GM12878 (cell line): ENCODE data around the gene NDUFV1. TPM values are rescaled to one million over a fixed set of nuclear protein-coding genes. Genes with fewer than 3 reads are reported as not detected.
A peak's percentile ranks its signal among the peaks of the same experiment; 100 is the strongest.

Experiments
- ATAC-seq: fragments of 200-7000 bp; cut with Tn5 transposase; 3 replicates; pipeline ENCODE4 v1.9.1; 2020; ENCODE audit warnings: mild to moderate bottlenecking, moderate library complexity
- BruUV-seq: library from RNA; stranded (reverse); fragments of 400-500 nt; replicated peaks from 2 replicates; lab custom pipeline; 2021; lab: Mats Ljungman, UMichigan
- CTCF ChIA-PET: fragments of 300-600 bp; sonication (Branson Sonifier 250); formaldehyde crosslinking; extraction: SDS; loops from one replicate; lab custom pipeline; 2021; ENCODE audit warnings: inconsistent platforms; lab: Yijun Ruan, JAX
- POLR2A ChIA-PET: fragments of 350-600 bp; formaldehyde crosslinking; extraction: SDS; loops from one replicate; lab custom pipeline; 2021; ENCODE audit warnings: inconsistent platforms; lab: Charles Lee
- RAD21 ChIA-PET: fragments of 300-600 bp; sonication (Branson Sonifier 250); formaldehyde crosslinking; loops from one replicate; lab custom pipeline; 2023; ENCODE audit warnings: antibody characterized with exemption; ENCODE audit not compliant: unreplicated experiment; lab: Charles Lee
- SMC1A ChIA-PET: fragments of 300-600 bp; sonication (Branson Sonifier 250); formaldehyde crosslinking; loops from one replicate; lab custom pipeline; 2023; ENCODE audit not compliant: unreplicated experiment, uncharacterized antibody; lab: Charles Lee
- DNase-seq: peaks from one replicate; pipeline ENCODE4 v3.0.0-alpha.2; 2011; ENCODE audit warnings: low read depth, low spot score
- FAIRE-seq: peaks from 3 replicates; lab custom pipeline; 2011; peaks lifted over from hg19 to GRCh38; lab: Jason Lieb, UNC
- H2AFZ ChIP-seq: 2 replicates; pipeline ENCODE4 v1.6.0; 2011; ENCODE audit warnings: low read depth, low read length, control low read depth; ENCODE audit not compliant: control insufficient read depth
- H3K27ac ChIP-seq: 2 replicates; pipeline ENCODE4 v1.5.1; 2011; ENCODE audit warnings: control low read depth; ENCODE audit not compliant: control insufficient read depth, insufficient read depth
- H3K27me3 ChIP-seq, 2 experiments: replicated peaks in 1 of 2; 2 replicates each; pipeline versions ENCODE4 v1.6.0 to v1.6.1; 2011; ENCODE audit warnings: low read length in 1 of 2; ENCODE audit not compliant: control insufficient read depth in 2 of 2, insufficient read depth in 2 of 2
- H3K36me3 ChIP-seq, 2 experiments: 2 replicates each; pipeline ENCODE4 v1.5.1; 2011; ENCODE audit warnings: low read length in 1 of 2; ENCODE audit not compliant: control insufficient read depth in 2 of 2, insufficient read depth in 2 of 2
- H3K4me1 ChIP-seq: 2 replicates; pipeline ENCODE4 v1.6.1; 2011; ENCODE audit warnings: mild to moderate bottlenecking, low read length, moderate library complexity, mixed read lengths; ENCODE audit not compliant: control insufficient read depth, insufficient read depth
- H3K4me2 ChIP-seq: 2 replicates; pipeline ENCODE4 v1.6.0; 2011; ENCODE audit warnings: control low read depth; ENCODE audit not compliant: control insufficient read depth, insufficient read depth
- H3K4me3 ChIP-seq: fragments of 200-600 bp; sonication (generic); 2 replicates; pipeline ENCODE4 v1.5.1; 2016
- H3K79me2 ChIP-seq: 2 replicates; pipeline ENCODE4 v1.6.0; 2011; ENCODE audit warnings: low read length; ENCODE audit not compliant: control insufficient read depth, insufficient read depth
- H3K9ac ChIP-seq: 2 replicates; pipeline ENCODE4 v1.8.0; 2011; ENCODE audit warnings: low read length, control low read depth, mixed read lengths; ENCODE audit not compliant: control insufficient read depth, insufficient read depth
- H3K9me3 ChIP-seq: replicated peaks from 3 replicates; pipeline ENCODE4 v1.5.1; 2011; ENCODE audit warnings: mild to moderate bottlenecking, low read length; ENCODE audit not compliant: control insufficient read depth, insufficient read depth
- H4K20me1 ChIP-seq: 2 replicates; pipeline ENCODE4 v1.6.0; 2011; ENCODE audit not compliant: control insufficient read depth, insufficient read depth
- BHLHE40 ChIP-seq, 2 experiments: fragments of 450-650 bp in 1 of 2; IDR thresholded peaks; 2 replicates each; pipeline ENCODE4 v1.6.1; 2011 to 2017; ENCODE audit warnings: low read depth in 2 of 2, borderline replicate concordance in 1 of 2, improper control_type of control experiment in 1 of 2, low read length in 1 of 2, mild to moderate bottlenecking in 1 of 2
- NFIC ChIP-seq: IDR thresholded peaks from 2 replicates; pipeline ENCODE4 v1.6.1; 2012; ENCODE audit warnings: low read depth, mild to moderate bottlenecking, inconsistent platforms, low read length, moderate library complexity
- SMAD5 ChIP-seq: IDR thresholded peaks from 2 replicates; pipeline ENCODE4 v1.6.1; 2016; ENCODE audit warnings: antibody characterized with exemption, low read depth
- SPI1 ChIP-seq: IDR thresholded peaks from 2 replicates; pipeline ENCODE4 v1.6.1; 2011; ENCODE audit warnings: low read depth, mild to moderate bottlenecking, low read length, moderate library complexity, borderline replicate concordance; ENCODE audit not compliant: insufficient read depth
- WGBS: methylation state at CpG from one replicate; pipeline ENCODE4 v1.1.6; 2016; ENCODE audit warnings: low lambda C conversion rate; ENCODE audit not compliant: insufficient replicate concordance, insufficient coverage; ENCODE audit errors: missing lambda C conversion rate; 5-methylcytosine and 5-hydroxymethylcytosine counted together
- in situ Hi-C: fragments of 300-500 bp; cut with MboI; formaldehyde crosslinking; loops from 9 replicates; pipeline ENCODE4 v1.14.3; 2018; ENCODE audit warnings: mixed read lengths
- intact Hi-C: fragments of 100-400 bp; cut with micrococcal nuclease; formaldehyde crosslinking; loops from one replicate; pipeline ENCODE4 v1.14.2; 2022; ENCODE audit not compliant: unreplicated experiment
- polyA plus RNA-seq, 11 experiments: library from polyadenylated mRNA; depleted of rRNA in 4 of 11; unstranded in 6 of 11; stranded (reverse) in 5 of 11; fragments of >200 nt; fragmentation: Nextera tagmentation in 4 of 11; fragmentation: Illumina TruSeq in 1 of 11; extraction: Ambion mirVana in 4 of 11; extraction: Trizol in 1 of 11; gene quantifications; 1 replicate in 1 of 11; 2 replicates in 10 of 11; pipeline versions ENCODE4 v1.2.1 to v1.2.3, GENCODE V29; 2011 to 2016; ENCODE audit warnings: inconsistent platforms in 2 of 11, missing spikeins in 2 of 11, low read depth in 1 of 11
- total RNA-seq, 4 experiments: library from RNA; depleted of rRNA in 3 of 4; stranded (reverse); fragments of >200 nt in 3 of 4; fragmentation: Illumina TruSeq in 1 of 4; extraction: Trizol in 1 of 4; gene quantifications; 2 replicates each; pipeline versions ENCODE4 v1.2.1 to v1.2.3, GENCODE V29; 2013 to 2021
- TF ChIP-seq, protein P1 (sequence below): fragments of 450-650 bp; IDR thresholded peaks from 2 replicates; pipeline ENCODE4 v1.6.1; 2017; ENCODE audit warnings: borderline replicate concordance
- TF ChIP-seq, protein P2 (sequence below), 3 experiments: IDR thresholded peaks in 2 of 3; conservative IDR thresholded peaks in 1 of 3; 2 replicates each; pipeline ENCODE4 v1.5.1; 2011; ENCODE audit warnings: low read depth in 3 of 3, low read length in 3 of 3, mild to moderate bottlenecking in 3 of 3, control low read depth in 2 of 3, moderate library complexity in 2 of 3, inconsistent platforms in 1 of 3, mixed read lengths in 1 of 3; ENCODE audit not compliant: control insufficient read depth in 2 of 3, insufficient read depth in 1 of 3; ENCODE audit errors: extremely low read depth in 1 of 3
- TF ChIP-seq, protein P3 (sequence below): fragments of 450-650 bp; formaldehyde crosslinking; IDR thresholded peaks from 2 replicates; pipeline ENCODE4 v1.4.0; 2020; ENCODE audit warnings: mild to moderate bottlenecking, moderate library complexity
- TF ChIP-seq, protein P4 (sequence below): fragments of 450-650 bp; IDR thresholded peaks from 2 replicates; pipeline ENCODE4 v1.6.1; 2017; ENCODE audit warnings: mild to moderate bottlenecking, moderate library complexity

NDUFV1 gene
- total and polyA plus RNA-seq, 10 of the 15 experiments (the other 5 are each of a cell fraction or from before 2014, with no cell fraction given), result 8.2 to 380 (median 231) TPM

DNA sequence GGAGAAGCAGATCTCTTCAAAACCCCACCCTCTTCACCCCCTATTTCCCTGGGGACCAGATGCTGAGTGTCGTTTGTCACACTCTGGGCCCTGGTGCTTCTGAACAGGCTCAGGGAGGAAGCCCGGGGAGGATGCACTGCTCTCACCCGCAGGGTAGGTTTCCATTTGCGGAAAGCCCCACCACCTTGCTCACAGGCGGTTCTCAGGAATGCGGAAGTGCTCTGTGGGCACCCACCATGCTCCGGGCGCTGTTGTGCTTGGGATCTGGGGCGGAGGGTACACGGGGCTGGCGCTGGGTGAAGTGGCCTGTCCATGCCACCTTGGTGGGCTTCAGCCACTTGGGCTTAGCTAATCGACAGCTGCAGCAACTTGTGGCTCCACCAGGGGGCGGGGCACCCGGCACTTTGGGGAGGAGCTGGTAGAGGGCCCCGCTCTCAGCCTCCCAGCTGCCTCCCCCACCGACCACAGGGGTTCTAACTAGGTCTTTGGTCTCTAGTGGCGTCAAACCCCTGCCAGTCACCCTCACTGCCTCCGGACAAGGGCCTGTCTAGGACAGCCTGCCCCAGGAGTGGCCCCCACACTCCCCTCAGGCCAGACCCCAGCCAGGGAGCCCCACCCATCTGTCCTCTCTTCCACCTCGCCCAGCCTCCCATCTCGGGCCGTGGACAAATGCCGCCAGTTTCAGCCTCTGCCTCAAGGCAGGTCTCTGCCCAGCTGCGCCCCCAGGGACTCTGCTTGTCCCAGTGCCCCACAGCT, 7.4 kb downstream of the NDUFV1 start:
- H3K36me3 ChIP-seq, result peaks cover 5 to 22% of the 10 kb centered on the region in 2 experiments; a peak in 3 of 4 replicates
- H2AFZ ChIP-seq, result peak overlapping the region; percentile 89
- ATAC-seq (peak; percentile 95), DNase-seq (peak; percentile 88), FAIRE-seq (peak; percentile 99)
- ChIA-PET POLR2A (interaction anchor here (0.7 to 3.5 kb wide), 12 partner anchors 12 to 270 kb away, joined by 3 to 25 read pairs (median 4); partner anchors contain the start of genes ACY3, GSTP1, NUDT8 and POLD4), CTCF (interaction anchor here (0.6 to 6.0 kb wide), 16 partner anchors 10 to 223 kb away, joined by 3 to 71 read pairs (median 6); partner anchors contain the start of genes ACY3, GSTP1 and NUDT8), SMC1A (interaction anchor here (0.6 to 3.4 kb wide), 10 partner anchors 10 to 146 kb away, joined by 3 to 15 read pairs (median 5); partner anchors contain the start of genes GSTP1 and NUDT8), RAD21 (interaction anchor here (0.6 to 2.9 kb wide), 13 partner anchors 12 to 153 kb away, joined by 3 to 26 read pairs (median 5); partner anchors contain the start of genes GSTP1 and NUDT8)
- H3K9me3 ChIP-seq, result no peaks in the 10 kb centered on the region
- in situ Hi-C loops, result no loop called here
- H4K20me1 ChIP-seq, result no peaks in the 10 kb centered on the region
- BruUV-seq, result no TSS peak
- peaks cover 22% of the 10 kb centered on the region for H3K4me1 ChIP-seq
- intact Hi-C loops, result loop anchor here (1.0 to 5.0 kb wide), 2 partner anchors 31 to 42 kb away; partner anchors contain the start of gene GSTP1
- no peaks in the 10 kb centered on the region for H3K27me3 ChIP-seq
- H3K9ac ChIP-seq, result peak overlapping the region; percentile 76
- no peaks in the 10 kb centered on the region for H3K79me2 ChIP-seq
- peak overlapping the region; percentile 69 for H3K4me2 ChIP-seq
- peak overlapping the region; percentile 46; the same call in 1 of the 2 replicates for H3K4me3 ChIP-seq
- H3K27ac ChIP-seq, result peak overlapping the region; percentile 97
- 4% methylated on average over 23 of the region's 23 CpGs for WGBS
- TF ChIP-seq NFIC (no peak; the same call in 1 of the 2 replicates), SPI1 (peak; percentile 96), BHLHE40 (IDR thresholded peaks at IDR 0.05; ENCODE audit: borderline replicate concordance in 1 of 2, low read depth in 2 of 2, low read length in 1 of 2) (peak in 1 of 2 experiments; percentile 55; a peak in 1 of 4 replicates), SMAD5 (peak; percentile 42; the same call in 1 of the 2 replicates)
- TF ChIP-seq, protein P1, sequence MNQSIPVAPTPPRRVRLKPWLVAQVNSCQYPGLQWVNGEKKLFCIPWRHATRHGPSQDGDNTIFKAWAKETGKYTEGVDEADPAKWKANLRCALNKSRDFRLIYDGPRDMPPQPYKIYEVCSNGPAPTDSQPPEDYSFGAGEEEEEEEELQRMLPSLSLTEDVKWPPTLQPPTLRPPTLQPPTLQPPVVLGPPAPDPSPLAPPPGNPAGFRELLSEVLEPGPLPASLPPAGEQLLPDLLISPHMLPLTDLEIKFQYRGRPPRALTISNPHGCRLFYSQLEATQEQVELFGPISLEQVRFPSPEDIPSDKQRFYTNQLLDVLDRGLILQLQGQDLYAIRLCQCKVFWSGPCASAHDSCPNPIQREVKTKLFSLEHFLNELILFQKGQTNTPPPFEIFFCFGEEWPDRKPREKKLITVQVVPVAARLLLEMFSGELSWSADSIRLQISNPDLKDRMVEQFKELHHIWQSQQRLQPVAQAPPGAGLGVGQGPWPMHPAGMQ, result no peak
- TF ChIP-seq, protein P2, sequence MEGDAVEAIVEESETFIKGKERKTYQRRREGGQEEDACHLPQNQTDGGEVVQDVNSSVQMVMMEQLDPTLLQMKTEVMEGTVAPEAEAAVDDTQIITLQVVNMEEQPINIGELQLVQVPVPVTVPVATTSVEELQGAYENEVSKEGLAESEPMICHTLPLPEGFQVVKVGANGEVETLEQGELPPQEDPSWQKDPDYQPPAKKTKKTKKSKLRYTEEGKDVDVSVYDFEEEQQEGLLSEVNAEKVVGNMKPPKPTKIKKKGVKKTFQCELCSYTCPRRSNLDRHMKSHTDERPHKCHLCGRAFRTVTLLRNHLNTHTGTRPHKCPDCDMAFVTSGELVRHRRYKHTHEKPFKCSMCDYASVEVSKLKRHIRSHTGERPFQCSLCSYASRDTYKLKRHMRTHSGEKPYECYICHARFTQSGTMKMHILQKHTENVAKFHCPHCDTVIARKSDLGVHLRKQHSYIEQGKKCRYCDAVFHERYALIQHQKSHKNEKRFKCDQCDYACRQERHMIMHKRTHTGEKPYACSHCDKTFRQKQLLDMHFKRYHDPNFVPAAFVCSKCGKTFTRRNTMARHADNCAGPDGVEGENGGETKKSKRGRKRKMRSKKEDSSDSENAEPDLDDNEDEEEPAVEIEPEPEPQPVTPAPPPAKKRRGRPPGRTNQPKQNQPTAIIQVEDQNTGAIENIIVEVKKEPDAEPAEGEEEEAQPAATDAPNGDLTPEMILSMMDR (IDR thresholded peaks at IDR 0.05 in 2 of 3, conservative IDR thresholded peaks at IDR 0.05 in 1 of 3; ENCODE audit: control insufficient read depth in 2 of 3, extremely low read depth in 1 of 3, insufficient read depth in 1 of 3, low read depth in 3 of 3, low read length in 3 of 3), result peak; percentile 34 to 72 (median 42)
- TF ChIP-seq, protein P3, sequence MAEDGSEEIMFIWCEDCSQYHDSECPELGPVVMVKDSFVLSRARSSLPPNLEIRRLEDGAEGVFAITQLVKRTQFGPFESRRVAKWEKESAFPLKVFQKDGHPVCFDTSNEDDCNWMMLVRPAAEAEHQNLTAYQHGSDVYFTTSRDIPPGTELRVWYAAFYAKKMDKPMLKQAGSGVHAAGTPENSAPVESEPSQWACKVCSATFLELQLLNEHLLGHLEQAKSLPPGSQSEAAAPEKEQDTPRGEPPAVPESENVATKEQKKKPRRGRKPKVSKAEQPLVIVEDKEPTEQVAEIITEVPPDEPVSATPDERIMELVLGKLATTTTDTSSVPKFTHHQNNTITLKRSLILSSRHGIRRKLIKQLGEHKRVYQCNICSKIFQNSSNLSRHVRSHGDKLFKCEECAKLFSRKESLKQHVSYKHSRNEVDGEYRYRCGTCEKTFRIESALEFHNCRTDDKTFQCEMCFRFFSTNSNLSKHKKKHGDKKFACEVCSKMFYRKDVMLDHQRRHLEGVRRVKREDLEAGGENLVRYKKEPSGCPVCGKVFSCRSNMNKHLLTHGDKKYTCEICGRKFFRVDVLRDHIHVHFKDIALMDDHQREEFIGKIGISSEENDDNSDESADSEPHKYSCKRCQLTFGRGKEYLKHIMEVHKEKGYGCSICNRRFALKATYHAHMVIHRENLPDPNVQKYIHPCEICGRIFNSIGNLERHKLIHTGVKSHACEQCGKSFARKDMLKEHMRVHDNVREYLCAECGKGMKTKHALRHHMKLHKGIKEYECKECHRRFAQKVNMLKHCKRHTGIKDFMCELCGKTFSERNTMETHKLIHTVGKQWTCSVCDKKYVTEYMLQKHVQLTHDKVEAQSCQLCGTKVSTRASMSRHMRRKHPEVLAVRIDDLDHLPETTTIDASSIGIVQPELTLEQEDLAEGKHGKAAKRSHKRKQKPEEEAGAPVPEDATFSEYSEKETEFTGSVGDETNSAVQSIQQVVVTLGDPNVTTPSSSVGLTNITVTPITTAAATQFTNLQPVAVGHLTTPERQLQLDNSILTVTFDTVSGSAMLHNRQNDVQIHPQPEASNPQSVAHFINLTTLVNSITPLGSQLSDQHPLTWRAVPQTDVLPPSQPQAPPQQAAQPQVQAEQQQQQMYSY (CRISPR knock-in tag), result no peak
- TF ChIP-seq, protein P4, sequence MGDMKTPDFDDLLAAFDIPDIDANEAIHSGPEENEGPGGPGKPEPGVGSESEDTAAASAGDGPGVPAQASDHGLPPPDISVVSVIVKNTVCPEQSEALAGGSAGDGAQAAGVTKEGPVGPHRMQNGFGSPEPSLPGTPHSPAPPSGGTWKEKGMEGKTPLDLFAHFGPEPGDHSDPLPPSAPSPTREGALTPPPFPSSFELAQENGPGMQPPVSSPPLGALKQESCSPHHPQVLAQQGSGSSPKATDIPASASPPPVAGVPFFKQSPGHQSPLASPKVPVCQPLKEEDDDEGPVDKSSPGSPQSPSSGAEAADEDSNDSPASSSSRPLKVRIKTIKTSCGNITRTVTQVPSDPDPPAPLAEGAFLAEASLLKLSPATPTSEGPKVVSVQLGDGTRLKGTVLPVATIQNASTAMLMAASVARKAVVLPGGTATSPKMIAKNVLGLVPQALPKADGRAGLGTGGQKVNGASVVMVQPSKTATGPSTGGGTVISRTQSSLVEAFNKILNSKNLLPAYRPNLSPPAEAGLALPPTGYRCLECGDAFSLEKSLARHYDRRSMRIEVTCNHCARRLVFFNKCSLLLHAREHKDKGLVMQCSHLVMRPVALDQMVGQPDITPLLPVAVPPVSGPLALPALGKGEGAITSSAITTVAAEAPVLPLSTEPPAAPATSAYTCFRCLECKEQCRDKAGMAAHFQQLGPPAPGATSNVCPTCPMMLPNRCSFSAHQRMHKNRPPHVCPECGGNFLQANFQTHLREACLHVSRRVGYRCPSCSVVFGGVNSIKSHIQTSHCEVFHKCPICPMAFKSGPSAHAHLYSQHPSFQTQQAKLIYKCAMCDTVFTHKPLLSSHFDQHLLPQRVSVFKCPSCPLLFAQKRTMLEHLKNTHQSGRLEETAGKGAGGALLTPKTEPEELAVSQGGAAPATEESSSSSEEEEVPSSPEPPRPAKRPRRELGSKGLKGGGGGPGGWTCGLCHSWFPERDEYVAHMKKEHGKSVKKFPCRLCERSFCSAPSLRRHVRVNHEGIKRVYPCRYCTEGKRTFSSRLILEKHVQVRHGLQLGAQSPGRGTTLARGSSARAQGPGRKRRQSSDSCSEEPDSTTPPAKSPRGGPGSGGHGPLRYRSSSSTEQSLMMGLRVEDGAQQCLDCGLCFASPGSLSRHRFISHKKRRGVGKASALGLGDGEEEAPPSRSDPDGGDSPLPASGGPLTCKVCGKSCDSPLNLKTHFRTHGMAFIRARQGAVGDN, result peak; percentile 93
